Measurements from ENCODE around the gene GP9.

Gene GP9

GRCh38 chr3:129020691-129021090 lies 39.9 kb upstream of the GP9 start:
- TF ChIP-seq, protein P1, sequence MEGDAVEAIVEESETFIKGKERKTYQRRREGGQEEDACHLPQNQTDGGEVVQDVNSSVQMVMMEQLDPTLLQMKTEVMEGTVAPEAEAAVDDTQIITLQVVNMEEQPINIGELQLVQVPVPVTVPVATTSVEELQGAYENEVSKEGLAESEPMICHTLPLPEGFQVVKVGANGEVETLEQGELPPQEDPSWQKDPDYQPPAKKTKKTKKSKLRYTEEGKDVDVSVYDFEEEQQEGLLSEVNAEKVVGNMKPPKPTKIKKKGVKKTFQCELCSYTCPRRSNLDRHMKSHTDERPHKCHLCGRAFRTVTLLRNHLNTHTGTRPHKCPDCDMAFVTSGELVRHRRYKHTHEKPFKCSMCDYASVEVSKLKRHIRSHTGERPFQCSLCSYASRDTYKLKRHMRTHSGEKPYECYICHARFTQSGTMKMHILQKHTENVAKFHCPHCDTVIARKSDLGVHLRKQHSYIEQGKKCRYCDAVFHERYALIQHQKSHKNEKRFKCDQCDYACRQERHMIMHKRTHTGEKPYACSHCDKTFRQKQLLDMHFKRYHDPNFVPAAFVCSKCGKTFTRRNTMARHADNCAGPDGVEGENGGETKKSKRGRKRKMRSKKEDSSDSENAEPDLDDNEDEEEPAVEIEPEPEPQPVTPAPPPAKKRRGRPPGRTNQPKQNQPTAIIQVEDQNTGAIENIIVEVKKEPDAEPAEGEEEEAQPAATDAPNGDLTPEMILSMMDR (IDR thresholded peaks at IDR 0.05; ENCODE audit: low read depth, low read length), result no peak
- Histone ChIP-seq H3K36me3 (no peaks in the 10 kb centered on the region), H3K27ac (no peak overlapping the region), H3K9me3 (ENCODE audit: severe bottlenecking) (no peaks in the 10 kb centered on the region), H3K27me3 (ENCODE audit: insufficient read depth, low read depth, severe bottlenecking) (no peaks in the 10 kb centered on the region), H3K4me3 (ENCODE audit: low read depth, low read length) (no peak overlapping the region)
- DNase-seq, result no peak

- no peak for DNase-seq
- TF ChIP-seq, protein P1 (IDR thresholded peaks at IDR 0.05; ENCODE audit: low read depth, low read length), result no peak
- H3K36me3 ChIP-seq, result no peaks in the 10 kb centered on the region
- H3K4me3 ChIP-seq (ENCODE audit: low read depth, low read length), result no peak overlapping the region
- no peaks in the 10 kb centered on the region for H3K9me3 ChIP-seq (ENCODE audit: severe bottlenecking)
- no peak overlapping the region for H3K27ac ChIP-seq
- H3K27me3 ChIP-seq (ENCODE audit: insufficient read depth, low read depth, severe bottlenecking), result no peaks in the 10 kb centered on the region
These were observed 39.4 kb upstream of the GP9 start for GRCh38 chr3:129021140-129021551.

- TF ChIP-seq, protein P1 (IDR thresholded peaks at IDR 0.05; ENCODE audit: low read depth, low read length), result no peak
- Histone ChIP-seq H3K36me3 (no peaks in the 10 kb centered on the region), H3K27me3 (ENCODE audit: insufficient read depth, low read depth, severe bottlenecking) (no peaks in the 10 kb centered on the region), H3K4me3 (ENCODE audit: low read depth, low read length) (no peak overlapping the region), H3K9me3 (ENCODE audit: severe bottlenecking) (no peaks in the 10 kb centered on the region), H3K27ac (no peak overlapping the region)
- no peak for DNase-seq
These were observed 38.2 kb upstream of the GP9 start for GRCh38 chr3:129022114-129023007.

DNA sequence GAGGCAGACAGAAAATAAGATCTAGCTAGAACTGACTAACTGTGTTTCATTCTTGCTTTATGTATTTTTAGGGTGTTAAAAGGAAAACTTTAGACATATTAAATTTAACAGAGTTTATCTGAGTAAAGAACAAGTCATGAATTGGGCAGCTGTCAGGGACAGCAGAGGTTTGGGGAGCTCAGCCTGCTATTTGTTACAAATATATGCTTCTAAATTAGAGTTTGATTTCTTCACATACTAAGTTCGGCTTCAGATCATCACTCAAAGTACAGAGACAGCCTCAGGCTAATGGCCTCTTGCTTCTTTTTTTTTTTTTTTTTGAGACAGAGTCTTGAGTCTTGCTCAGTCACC lies 37.6 kb upstream of the GP9 start:
- Histone ChIP-seq H3K27ac (no peak overlapping the region), H3K27me3 (ENCODE audit: insufficient read depth, low read depth, severe bottlenecking) (no peaks in the 10 kb centered on the region), H3K9me3 (ENCODE audit: severe bottlenecking) (no peaks in the 10 kb centered on the region), H3K36me3 (no peaks in the 10 kb centered on the region), H3K4me3 (ENCODE audit: low read depth, low read length) (no peak overlapping the region)
- DNase-seq, result no peak
- TF ChIP-seq, protein P1 (IDR thresholded peaks at IDR 0.05; ENCODE audit: low read depth, low read length), result no peak

GRCh38 chr3:129023909-129024308 lies 36.7 kb upstream of the GP9 start:
- no peaks in the 10 kb centered on the region for H3K27me3 ChIP-seq (ENCODE audit: insufficient read depth, low read depth, severe bottlenecking)
- no peaks in the 10 kb centered on the region for H3K9me3 ChIP-seq (ENCODE audit: severe bottlenecking)
- H3K4me3 ChIP-seq (ENCODE audit: low read depth, low read length), result no peak overlapping the region
- DNase-seq, result no peak
- no peaks in the 10 kb centered on the region for H3K36me3 ChIP-seq
- no peak overlapping the region for H3K27ac ChIP-seq
- TF ChIP-seq, protein P1 (IDR thresholded peaks at IDR 0.05; ENCODE audit: low read depth, low read length), result 0 out of 2 replicates have a peak, but pooled peaks have one; percentile 25
